ENCODE results near the gene MLYCD. TPM values are rescaled to one million over a fixed set of nuclear protein-coding genes. Genes with fewer than 3 reads are reported as not detected.

The MLYCD gene
- polyA plus RNA-seq, 1 donor (not counting 4 experiments of a cell fraction or from before 2014, with no cell fraction given): 1.2 TPM

DNA sequence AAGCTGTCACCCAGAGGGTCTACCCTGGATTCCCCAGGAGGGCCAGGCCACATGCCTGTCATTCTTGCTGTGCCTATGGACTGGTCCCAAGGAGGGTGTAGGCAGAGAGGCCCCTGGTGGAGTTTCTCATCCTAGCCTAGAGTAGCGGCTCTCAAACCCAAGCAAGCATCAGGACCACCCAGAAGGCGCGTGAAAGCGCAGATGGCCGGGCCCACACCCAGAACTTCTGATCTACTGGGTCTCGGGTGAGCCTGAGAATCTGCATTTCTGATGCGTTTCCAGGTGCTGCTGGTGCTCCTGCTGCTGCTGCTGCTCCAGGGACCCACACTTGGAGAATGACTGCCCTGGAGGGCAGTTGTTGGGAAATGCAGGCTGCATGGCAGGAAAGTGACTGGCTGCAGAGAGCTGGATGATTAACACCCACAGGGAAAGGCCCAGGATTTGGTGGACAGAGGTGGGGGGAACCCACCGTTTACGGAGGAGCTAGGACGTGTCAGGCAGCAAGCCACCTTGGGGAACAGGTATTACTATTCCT lies 44.7 kb downstream of the MLYCD start:
- dilution Hi-C loops (cut with MboI; ENCODE audit: extremely low pct_ligation_motif_present, low sequenced_read_pairs): no loop called here
- H3K79me2 ChIP-seq (ENCODE audit: control insufficient read depth, insufficient read depth, low read length): no peaks in the 10 kb centered on the region
- H3K4me2 ChIP-seq (ENCODE audit: control insufficient read depth, extremely low read depth, insufficient read depth, low read depth, low read length): no peak overlapping the region
- TF ChIP-seq, protein P1, sequence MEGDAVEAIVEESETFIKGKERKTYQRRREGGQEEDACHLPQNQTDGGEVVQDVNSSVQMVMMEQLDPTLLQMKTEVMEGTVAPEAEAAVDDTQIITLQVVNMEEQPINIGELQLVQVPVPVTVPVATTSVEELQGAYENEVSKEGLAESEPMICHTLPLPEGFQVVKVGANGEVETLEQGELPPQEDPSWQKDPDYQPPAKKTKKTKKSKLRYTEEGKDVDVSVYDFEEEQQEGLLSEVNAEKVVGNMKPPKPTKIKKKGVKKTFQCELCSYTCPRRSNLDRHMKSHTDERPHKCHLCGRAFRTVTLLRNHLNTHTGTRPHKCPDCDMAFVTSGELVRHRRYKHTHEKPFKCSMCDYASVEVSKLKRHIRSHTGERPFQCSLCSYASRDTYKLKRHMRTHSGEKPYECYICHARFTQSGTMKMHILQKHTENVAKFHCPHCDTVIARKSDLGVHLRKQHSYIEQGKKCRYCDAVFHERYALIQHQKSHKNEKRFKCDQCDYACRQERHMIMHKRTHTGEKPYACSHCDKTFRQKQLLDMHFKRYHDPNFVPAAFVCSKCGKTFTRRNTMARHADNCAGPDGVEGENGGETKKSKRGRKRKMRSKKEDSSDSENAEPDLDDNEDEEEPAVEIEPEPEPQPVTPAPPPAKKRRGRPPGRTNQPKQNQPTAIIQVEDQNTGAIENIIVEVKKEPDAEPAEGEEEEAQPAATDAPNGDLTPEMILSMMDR (optimal IDR thresholded peaks at IDR 0.05 in 1 of 3, IDR thresholded peaks at IDR 0.05 in 1 of 3, conservative IDR thresholded peaks at IDR 0.05 in 1 of 3; ENCODE audit: extremely low read depth in 1 of 3, insufficient read depth in 2 of 3, low read length in 3 of 3): no peak
- no peak for TF ChIP-seq EZH2 (IDR thresholded peaks at IDR 0.05; ENCODE audit: low read length)
- DNase-seq (ENCODE audit: low read depth, low spot score) (no peak), FAIRE-seq (no peak)
- no peaks in the 10 kb centered on the region for H3K9me3 ChIP-seq (ENCODE audit: control insufficient read depth, low read depth, low read length)
- no peaks in the 10 kb centered on the region for H3K9me1 ChIP-seq (ENCODE audit: control insufficient read depth, extremely low read depth, insufficient read depth, low read length)
- no peaks in the 10 kb centered on the region for H4K20me1 ChIP-seq (ENCODE audit: control insufficient read depth, extremely low read depth, insufficient read depth, low read length)
- H3K9ac ChIP-seq (ENCODE audit: control insufficient read depth, extremely low read depth, insufficient read depth, low read length): no peak overlapping the region
- no peaks in the 10 kb centered on the region for H3K36me3 ChIP-seq (ENCODE audit: control insufficient read depth in 2 of 2, extremely low read depth in 1 of 2, insufficient read depth in 2 of 2, low read length in 2 of 2)
- no peak overlapping the region for H2AFZ ChIP-seq (ENCODE audit: control insufficient read depth, low read length)
- no peaks in the 10 kb centered on the region for H3K4me1 ChIP-seq (ENCODE audit: control insufficient read depth, extremely low read depth, insufficient read depth, low read length)
- no peak overlapping the region for H3K4me3 ChIP-seq (ENCODE audit: control insufficient read depth in 2 of 3, extremely low read depth in 1 of 3, insufficient read depth in 2 of 3, low read depth in 1 of 3, low read length in 3 of 3)
- no peaks in the 10 kb centered on the region for H3K27me3 ChIP-seq (ENCODE audit: control insufficient read depth, extremely low read depth, insufficient read depth, low read length)
- H3K27ac ChIP-seq (ENCODE audit: control insufficient read depth, insufficient read depth, low read length): no peak overlapping the region

DNA sequence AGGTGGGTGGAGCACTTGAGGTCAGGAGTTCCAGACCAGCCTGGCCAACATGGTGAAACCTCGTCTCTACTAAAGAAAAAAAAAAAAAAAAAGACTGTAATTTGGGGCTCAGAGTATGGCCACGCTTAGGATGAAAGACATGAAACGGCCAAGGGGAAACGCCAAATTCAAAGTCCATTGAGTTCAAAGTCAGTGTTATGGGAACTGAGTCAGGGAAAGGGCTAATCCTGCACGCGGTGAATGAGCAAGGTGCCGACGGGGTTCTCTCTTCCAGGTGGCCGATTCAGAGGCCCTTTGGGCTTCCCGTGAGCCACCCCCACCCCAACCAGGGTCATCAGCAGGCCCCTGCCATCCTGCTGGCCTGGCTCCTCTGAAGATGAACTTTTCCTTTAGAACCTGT lies 46.7 kb downstream of the MLYCD start:
- Histone ChIP-seq H3K9ac (ENCODE audit: control insufficient read depth, extremely low read depth, insufficient read depth, low read length) (no peak overlapping the region), H3K36me3 (ENCODE audit: control insufficient read depth in 2 of 2, extremely low read depth in 1 of 2, insufficient read depth in 2 of 2, low read length in 2 of 2) (no peaks in the 10 kb centered on the region), H3K4me1 (ENCODE audit: control insufficient read depth, extremely low read depth, insufficient read depth, low read length) (no peaks in the 10 kb centered on the region), H3K9me1 (ENCODE audit: control insufficient read depth, extremely low read depth, insufficient read depth, low read length) (no peaks in the 10 kb centered on the region), H3K4me2 (ENCODE audit: control insufficient read depth, extremely low read depth, insufficient read depth, low read depth, low read length) (no peak overlapping the region), H4K20me1 (ENCODE audit: control insufficient read depth, extremely low read depth, insufficient read depth, low read length) (no peaks in the 10 kb centered on the region), H2AFZ (ENCODE audit: control insufficient read depth, low read length) (no peak overlapping the region), H3K4me3 (ENCODE audit: control insufficient read depth in 2 of 3, extremely low read depth in 1 of 3, insufficient read depth in 2 of 3, low read depth in 1 of 3, low read length in 3 of 3) (no peak overlapping the region), H3K27me3 (ENCODE audit: control insufficient read depth, extremely low read depth, insufficient read depth, low read length) (no peaks in the 10 kb centered on the region), H3K79me2 (ENCODE audit: control insufficient read depth, insufficient read depth, low read length) (no peaks in the 10 kb centered on the region), H3K9me3 (ENCODE audit: control insufficient read depth, low read depth, low read length) (no peaks in the 10 kb centered on the region), H3K27ac (ENCODE audit: control insufficient read depth, insufficient read depth, low read length) (no peak overlapping the region)
- dilution Hi-C loops (cut with MboI; ENCODE audit: extremely low pct_ligation_motif_present, low sequenced_read_pairs): no loop called here
- FAIRE-seq: no peak
- no peak for DNase-seq (ENCODE audit: low read depth, low spot score)
- no peak for TF ChIP-seq EZH2 (IDR thresholded peaks at IDR 0.05; ENCODE audit: low read length)
- TF ChIP-seq, protein P1 (optimal IDR thresholded peaks at IDR 0.05 in 1 of 3, IDR thresholded peaks at IDR 0.05 in 1 of 3, conservative IDR thresholded peaks at IDR 0.05 in 1 of 3; ENCODE audit: extremely low read depth in 1 of 3, insufficient read depth in 2 of 3, low read length in 3 of 3): no peak
